KMS-11 (cell line): ENCODE data around the gene COLEC12.

Source experiments
- H2AFZ ChIP-seq: fragments of 200-600 bp; sonication (generic); 2 replicates; pipeline ENCODE4 v1.6.1; 2016; ENCODE audit warnings: antibody characterized with exemption, mixed run types, low read depth
- H3K27ac ChIP-seq: fragments of 200-600 bp; sonication (generic); 2 replicates; pipeline ENCODE4 v1.6.1; 2016; ENCODE audit warnings: mild to moderate bottlenecking, mixed run types
- H3K27me3 ChIP-seq: fragments of 200-600 bp; sonication (generic); 2 replicates; pipeline ENCODE4 v1.6.1; 2017; ENCODE audit warnings: mild to moderate bottlenecking, low read depth, mixed run types, moderate library complexity; ENCODE audit not compliant: insufficient read depth
- H3K36me3 ChIP-seq: fragments of 200-600 bp; sonication (generic); 2 replicates; pipeline ENCODE4 v1.6.1; 2017; ENCODE audit warnings: mild to moderate bottlenecking, mixed run types; ENCODE audit not compliant: insufficient read depth
- H3K4me1 ChIP-seq: fragments of 200-600 bp; sonication (generic); 2 replicates; pipeline ENCODE4 v1.6.1; 2016; ENCODE audit warnings: mild to moderate bottlenecking, low read depth, mixed run types; ENCODE audit not compliant: poor library complexity, severe bottlenecking
- H3K4me2 ChIP-seq: fragments of 200-600 bp; sonication (generic); 2 replicates; pipeline ENCODE4 v1.7.0; 2016; ENCODE audit warnings: mild to moderate bottlenecking, mixed run types
- H3K4me3 ChIP-seq: fragments of 200-600 bp; sonication (generic); IDR thresholded peaks from 2 replicates; pipeline ENCODE4 v1.6.1; 2017; ENCODE audit warnings: low read depth, low read length, mixed read lengths; ENCODE audit not compliant: insufficient read depth
- H3K79me2 ChIP-seq: fragments of 200-600 bp; sonication (generic); 2 replicates; pipeline ENCODE4 v1.6.1; 2016; ENCODE audit warnings: low read depth, mixed run types; ENCODE audit not compliant: insufficient read depth
- H3K9ac ChIP-seq: fragments of 200-600 bp; sonication (generic); 2 replicates; pipeline ENCODE4 v1.6.1; 2016; ENCODE audit warnings: mild to moderate bottlenecking, mixed run types
- H4K20me1 ChIP-seq: fragments of 200-600 bp; sonication (generic); 2 replicates; pipeline ENCODE4 v1.6.1; 2016; ENCODE audit warnings: mild to moderate bottlenecking, mixed run types; ENCODE audit not compliant: insufficient read depth
- TF ChIP-seq, protein P1 (sequence below): fragments of 200-600 bp; sonication (generic); conservative IDR thresholded peaks from 2 replicates; pipeline ENCODE4 v1.6.1; 2017; ENCODE audit warnings: low read depth, mild to moderate bottlenecking, antibody characterized with exemption, low read length, moderate library complexity, mixed read lengths

Gene COLEC12

DNA sequence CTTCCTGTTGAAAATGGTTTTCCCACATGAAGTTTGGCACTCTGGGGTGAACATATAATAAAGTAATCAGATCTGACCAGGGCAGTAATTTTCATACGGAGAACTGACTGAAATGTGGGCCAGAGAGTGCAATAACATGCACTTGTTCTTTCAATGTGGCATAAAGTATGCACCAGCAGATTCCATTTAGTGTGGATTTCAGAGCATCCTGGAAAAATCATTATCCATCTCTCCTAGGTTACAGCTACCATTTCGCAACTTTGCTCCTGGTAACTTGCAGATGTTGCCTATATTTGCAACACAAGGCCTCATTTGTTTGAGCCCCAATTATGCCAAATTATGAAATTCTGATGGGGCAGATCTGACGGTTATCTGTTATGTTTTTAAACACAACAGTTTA, 55.4 kb downstream of the COLEC12 start:
- Histone ChIP-seq H3K9ac (no peak overlapping the region), H3K36me3 (no peaks in the 10 kb centered on the region), H3K4me1 (no peaks in the 10 kb centered on the region), H3K4me3 (no peak overlapping the region), H4K20me1 (no peaks in the 10 kb centered on the region), H3K27ac (no peak overlapping the region), H3K27me3 (no peaks in the 10 kb centered on the region), H3K4me2 (no peak overlapping the region), H3K79me2 (no peaks in the 10 kb centered on the region), H2AFZ (no peak overlapping the region)
- TF ChIP-seq, protein P1, sequence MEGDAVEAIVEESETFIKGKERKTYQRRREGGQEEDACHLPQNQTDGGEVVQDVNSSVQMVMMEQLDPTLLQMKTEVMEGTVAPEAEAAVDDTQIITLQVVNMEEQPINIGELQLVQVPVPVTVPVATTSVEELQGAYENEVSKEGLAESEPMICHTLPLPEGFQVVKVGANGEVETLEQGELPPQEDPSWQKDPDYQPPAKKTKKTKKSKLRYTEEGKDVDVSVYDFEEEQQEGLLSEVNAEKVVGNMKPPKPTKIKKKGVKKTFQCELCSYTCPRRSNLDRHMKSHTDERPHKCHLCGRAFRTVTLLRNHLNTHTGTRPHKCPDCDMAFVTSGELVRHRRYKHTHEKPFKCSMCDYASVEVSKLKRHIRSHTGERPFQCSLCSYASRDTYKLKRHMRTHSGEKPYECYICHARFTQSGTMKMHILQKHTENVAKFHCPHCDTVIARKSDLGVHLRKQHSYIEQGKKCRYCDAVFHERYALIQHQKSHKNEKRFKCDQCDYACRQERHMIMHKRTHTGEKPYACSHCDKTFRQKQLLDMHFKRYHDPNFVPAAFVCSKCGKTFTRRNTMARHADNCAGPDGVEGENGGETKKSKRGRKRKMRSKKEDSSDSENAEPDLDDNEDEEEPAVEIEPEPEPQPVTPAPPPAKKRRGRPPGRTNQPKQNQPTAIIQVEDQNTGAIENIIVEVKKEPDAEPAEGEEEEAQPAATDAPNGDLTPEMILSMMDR, result no peak

DNA sequence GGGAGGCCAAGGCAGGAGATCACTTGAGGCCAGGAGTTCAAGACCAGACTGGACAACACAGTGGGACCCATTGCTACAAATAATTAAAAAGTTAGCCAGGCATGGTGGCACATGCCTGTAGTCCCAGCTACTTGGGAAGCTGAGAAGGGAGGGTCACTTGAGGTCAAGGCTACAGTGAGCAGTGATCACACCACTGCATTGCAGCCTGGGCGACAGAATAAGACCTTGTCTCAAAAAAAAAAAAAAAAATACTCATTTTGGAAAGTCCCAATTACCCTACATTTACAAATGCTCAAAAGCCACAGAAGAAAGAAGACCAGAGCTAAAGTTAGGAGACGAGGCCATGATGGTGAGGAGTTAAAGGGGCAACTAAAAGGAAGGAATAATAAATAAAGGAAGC, 61.9 kb downstream of the COLEC12 start:
- Histone ChIP-seq H2AFZ (no peak overlapping the region), H3K27ac (no peak overlapping the region), H3K4me1 (no peaks in the 10 kb centered on the region), H3K4me3 (no peak overlapping the region), H3K36me3 (no peaks in the 10 kb centered on the region), H3K9ac (no peak overlapping the region), H4K20me1 (no peaks in the 10 kb centered on the region), H3K27me3 (no peaks in the 10 kb centered on the region), H3K4me2 (no peak overlapping the region), H3K79me2 (no peaks in the 10 kb centered on the region)
- TF ChIP-seq, protein P1, result no peak

DNA sequence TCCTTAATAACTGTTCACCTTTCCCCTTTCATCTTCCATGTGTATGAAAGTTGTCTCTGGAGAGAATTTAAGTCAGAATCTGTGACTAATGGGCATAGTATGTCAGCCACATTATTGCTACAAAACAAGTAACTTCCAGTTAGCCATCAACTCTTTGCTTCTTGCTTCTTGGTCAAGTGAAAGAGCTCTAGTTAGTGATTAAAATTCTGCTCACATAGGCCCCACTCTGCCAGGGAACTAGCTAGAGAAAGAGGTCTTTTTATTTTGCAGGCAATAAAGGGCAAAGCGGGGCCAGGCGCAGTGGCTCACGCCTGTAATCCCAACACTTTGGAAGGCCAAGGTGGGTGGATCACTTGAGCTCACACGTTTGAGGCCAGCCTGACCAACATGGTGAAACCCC, 64.6 kb downstream of the COLEC12 start:
- Histone ChIP-seq H3K36me3 (no peaks in the 10 kb centered on the region), H3K4me3 (no peak overlapping the region), H3K4me2 (no peak overlapping the region), H2AFZ (no peak overlapping the region), H3K4me1 (no peaks in the 10 kb centered on the region), H3K9ac (no peak overlapping the region), H3K79me2 (no peaks in the 10 kb centered on the region), H3K27ac (no peak overlapping the region), H4K20me1 (no peaks in the 10 kb centered on the region), H3K27me3 (no peaks in the 10 kb centered on the region)
- TF ChIP-seq, protein P1, result no peak

DNA sequence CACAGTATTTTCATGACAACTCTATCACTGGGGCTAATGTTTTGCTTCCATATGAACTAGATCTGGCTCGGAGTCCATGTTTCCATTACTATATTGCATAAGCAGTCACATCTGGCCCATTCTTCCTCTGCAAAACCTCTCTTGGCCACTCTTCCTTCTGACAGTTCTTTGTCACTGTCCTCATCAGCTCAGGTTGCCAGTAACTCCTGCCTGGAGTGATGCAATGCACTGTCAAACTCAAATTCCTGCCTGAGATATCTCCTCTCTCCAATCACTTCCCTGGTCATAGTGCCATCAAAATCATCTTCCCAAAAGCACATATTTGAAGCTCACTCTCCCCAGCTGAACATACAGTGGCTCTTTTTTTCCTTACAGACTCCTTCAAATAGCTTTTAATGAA, 66.1 kb downstream of the COLEC12 start:
- TF ChIP-seq, protein P1, result no peak

More for the DNA sequence above, 66.1 kb downstream of the COLEC12 start:
- Histone ChIP-seq H3K4me1 (no peaks in the 10 kb centered on the region), H2AFZ (no peak overlapping the region), H3K4me2 (no peak overlapping the region), H3K36me3 (no peaks in the 10 kb centered on the region), H4K20me1 (no peaks in the 10 kb centered on the region), H3K9ac (no peak overlapping the region), H3K27ac (no peak overlapping the region), H3K79me2 (no peaks in the 10 kb centered on the region), H3K4me3 (no peak overlapping the region), H3K27me3 (no peaks in the 10 kb centered on the region)
